NCI-H128 (cell line): ENCODE measurements around the gene DCPS.
A peak's percentile ranks its signal among the peaks of the same experiment; 100 is the strongest.
"Not testable (repeated sequence)": the region's sequence is repeated elsewhere in the genome, so short reads cannot be mapped to it uniquely, and the experiment has no call there.

Experiments
- DNase-seq: peaks from one replicate; lab custom pipeline; 2025; ENCODE audit not compliant: unreplicated experiment; lab: John Stamatoyannopoulos, UW

DCPS gene

DNA sequence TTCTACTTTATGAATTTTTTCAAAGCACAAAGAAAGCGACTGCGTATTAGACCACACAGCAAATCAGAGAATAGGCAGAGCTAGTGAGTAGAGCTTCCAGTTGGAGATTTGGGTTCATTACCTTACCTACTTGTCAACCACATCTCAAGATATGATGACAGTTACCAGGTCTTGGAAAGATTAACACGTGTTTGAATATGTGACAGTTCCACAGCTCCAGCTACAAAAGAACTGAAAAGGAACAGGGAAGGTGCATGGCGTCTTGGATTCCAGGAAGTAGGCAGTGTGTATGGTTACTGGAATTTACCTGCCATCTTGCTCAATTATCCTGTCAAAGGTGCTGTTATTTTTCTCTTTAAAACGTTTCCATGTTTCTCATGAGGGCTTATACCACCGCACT, 15.6 kb upstream of the DCPS start:
- DNase-seq, result no peak

DNA sequence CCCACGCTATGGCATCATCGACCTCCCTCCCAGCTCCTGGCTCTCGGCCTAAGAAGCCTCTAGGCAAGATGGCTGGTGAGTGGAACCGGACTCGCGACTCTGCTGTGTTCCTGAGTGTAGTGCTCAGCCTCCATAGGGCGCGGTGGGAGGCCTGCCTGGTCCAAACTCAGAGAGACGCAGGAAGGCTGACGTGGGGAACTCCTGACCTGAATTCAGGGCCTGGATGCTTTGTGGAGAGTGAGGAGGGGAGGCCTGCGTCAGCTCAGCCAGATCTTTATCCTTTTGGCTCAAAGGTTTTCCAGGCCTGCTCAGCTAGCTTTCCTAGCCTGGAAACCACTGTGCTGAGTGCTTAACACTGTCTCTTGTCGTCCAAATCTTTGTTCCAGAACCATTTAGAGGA, 13.0 kb upstream of the DCPS start:
- DNase-seq, result no peak

DNA sequence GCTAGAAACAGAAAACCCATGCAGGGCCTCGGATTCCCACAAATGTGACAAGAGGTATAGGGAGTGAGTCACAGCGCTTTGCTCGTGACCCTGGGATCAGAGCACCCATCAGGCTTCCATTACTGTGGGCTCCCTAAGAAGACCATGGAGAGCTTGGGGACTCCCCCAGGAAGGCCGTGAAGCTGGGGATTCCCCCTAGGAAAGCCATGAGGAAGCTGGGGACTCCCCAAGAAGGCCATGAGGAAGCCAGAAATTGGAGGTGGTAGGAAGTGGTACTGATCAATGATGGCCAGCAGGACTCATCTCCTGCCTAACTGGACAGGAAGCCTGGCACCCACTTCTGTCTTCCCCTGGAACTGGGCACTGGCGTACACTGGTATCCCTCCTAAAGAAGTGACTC, 10.1 kb upstream of the DCPS start:
- DNase-seq, result no peak

GRCh38 chr11:126297004-126297403, 6.9 kb upstream of the DCPS start:
- no peak for DNase-seq

DNA sequence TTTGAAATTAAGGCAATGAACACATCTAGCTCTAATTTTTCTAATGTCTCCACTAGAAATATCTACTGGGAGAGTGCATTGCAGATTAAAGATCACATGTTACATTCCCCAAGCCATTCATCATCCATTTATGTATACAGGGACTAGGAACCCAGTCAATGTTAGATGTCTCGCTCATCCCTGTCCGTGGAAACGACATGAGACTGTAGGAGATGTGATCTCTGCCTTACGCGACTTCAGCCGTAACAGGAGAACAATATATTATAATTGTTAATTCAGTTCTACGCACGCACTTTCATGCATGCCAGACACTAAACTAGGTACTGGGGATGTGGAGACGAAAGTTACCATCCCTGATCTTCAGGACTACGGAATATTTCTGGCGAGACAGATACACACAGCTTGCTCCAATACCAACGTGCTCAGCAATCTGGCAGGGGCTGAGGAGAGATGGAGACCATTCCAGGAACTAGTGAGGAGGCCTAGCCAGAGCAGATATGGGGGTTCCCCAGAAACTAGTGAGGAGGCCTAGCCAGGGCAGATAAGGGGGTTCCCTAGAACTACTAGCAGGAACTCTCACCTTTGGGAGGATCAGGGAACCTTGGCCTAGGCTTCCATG, 706 bp downstream of the DCPS start:
- DNase-seq, result peak; percentile 48

GRCh38 chr11:126305699-126306098, 1.8 kb downstream of the DCPS start:
- DNase-seq, result no peak

GRCh38 chr11:126307706-126308105, 3.8 kb downstream of the DCPS start:
- DNase-seq, result no peak

DNA sequence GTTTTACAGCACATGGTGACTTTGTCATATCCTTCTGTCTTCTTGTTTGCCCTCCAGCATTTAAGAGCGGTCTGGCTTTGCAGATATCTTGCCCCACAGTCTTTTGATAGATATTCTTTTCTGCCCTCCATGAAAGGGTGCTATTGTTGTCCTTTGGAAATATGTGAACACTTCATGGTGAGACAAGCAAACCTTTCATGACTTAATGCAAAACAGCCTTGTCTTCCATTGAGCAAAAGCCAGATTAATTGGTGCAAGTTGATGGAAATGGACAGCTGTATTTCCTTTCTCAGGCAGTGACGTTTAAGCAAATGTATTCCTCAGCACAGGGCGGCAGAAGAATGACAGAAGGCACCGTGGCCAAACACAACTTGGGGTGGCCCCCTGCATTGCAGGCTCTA, 4.4 kb downstream of the DCPS start:
- DNase-seq, result no peak

GRCh38 chr11:126308771-126309170, 4.9 kb downstream of the DCPS start:
- DNase-seq, result not testable (repeated sequence)

DNA sequence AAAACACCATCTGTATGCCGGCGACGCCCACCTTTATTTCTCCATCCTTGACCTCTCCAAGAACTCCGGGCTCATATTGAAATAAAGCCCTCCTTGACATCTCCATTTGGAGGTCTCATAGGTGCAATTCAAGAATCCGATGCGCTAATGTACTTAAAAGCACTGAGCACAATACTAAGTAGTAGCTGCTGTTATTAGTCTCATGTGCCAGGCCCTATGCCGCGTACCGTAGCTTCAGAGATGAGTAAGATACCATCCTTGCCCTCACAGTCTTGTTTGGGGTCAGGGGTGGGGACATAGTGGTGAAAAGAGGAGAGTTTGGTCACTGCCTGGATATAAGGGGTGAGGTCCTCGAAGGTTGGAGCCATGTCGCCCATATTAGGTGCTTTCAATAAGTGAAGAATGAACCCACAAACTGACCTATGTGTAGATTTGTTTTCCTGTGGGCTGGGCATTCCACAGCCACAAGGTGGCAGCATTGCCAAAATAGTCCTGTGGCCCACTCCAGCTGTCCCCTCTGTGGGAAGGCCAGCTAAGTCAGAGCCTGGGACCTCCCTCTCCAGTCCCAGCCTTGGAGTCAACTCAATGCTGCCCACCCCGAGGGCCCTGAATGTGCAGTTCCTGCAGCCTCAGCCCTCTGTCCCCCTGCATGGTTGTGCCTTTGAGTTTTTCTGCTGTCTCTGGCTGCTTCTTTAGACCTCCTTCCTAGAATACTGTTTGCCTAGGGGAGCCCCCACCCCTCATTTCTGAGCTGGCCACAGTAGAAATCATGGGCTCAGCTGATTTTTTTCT, 6.5 kb downstream of the DCPS start:
- DNase-seq, result peak; percentile 10

DNA sequence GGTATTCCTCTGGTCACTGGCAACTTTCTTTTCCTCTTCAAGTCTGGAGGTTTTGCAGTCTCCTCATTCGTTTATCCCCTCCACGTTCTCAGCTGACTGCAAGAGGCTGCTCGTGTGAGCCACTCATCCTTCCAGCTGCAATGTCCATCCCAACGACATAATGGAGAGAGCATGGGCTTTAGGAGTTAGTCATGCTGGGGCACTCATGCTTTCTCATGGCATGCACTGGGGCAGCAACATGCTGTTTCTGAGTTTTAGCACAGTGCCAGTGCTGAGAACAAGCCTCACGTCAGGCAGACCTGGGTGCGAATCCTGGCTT, 7.1 kb downstream of the DCPS start:
- DNase-seq, result no peak

- no peak for DNase-seq
Measured at GRCh38 chr11:126311401-126312291, 7.8 kb downstream of the DCPS start.

- no peak for DNase-seq
Measured at GRCh38 chr11:126312961-126313360, 9.1 kb downstream of the DCPS start.

- no peak for DNase-seq
Measured at GRCh38 chr11:126313826-126314225, 10.0 kb downstream of the DCPS start.

DNA sequence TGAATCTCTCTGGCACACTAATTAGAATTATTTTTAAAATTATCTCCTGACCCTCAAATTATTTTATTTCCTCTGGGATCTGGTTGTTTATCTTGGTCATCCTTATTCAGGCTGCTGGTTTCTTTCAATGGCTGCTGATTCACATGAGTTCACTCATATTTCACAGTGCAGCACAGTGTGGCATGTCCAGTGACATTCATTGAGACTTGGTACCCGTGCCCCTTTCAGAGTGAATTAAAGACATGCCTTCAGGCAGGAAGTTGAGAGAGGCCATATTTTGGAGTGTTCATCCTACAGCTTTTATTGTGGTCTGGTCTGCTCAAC, 13.5 kb downstream of the DCPS start:
- DNase-seq, result no peak

DNA sequence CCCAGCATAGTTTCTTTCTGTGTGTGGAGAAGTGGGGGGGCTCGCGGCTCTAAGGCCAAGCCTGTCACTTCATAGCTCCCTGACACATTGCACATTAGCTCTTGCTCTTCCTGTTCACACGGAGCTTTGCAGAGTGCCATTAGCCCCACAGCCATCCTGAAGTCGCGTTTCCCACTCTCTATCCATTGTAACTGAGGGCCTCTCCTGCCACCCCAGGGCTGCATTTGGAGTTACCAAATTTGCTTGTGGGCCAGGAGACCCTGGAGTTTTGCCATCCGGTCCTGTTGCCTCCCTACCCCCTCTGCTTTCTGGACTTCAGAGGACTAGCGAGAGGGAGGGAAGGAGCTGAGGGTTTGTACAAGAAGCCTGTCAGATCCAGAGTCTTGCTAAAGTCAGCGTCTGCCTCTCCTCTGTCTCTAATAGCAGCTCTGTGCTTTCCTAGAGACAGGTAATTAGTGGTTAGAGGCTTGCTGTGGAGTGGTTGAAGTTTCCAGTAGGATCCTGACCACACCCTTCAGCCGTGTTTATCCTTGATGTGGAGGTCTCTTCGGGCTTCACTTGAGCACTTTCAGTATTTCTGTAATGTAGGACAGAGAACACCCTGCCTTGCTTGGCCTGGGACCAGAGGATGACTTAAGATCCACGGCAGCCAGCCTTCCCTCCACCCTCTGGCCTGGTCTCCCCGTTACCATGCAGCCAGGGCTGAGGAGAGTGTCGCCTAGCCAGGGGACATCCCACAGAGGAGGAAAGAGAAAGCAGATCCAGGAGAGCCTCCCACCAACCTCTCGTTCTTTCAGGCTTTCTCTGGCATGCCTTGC, 14.1 kb downstream of the DCPS start:
- no peak for DNase-seq

- DNase-seq, result no peak
Measured at GRCh38 chr11:126318574-126319373, 14.9 kb downstream of the DCPS start.

- no peak for DNase-seq
Measured at GRCh38 chr11:126319374-126319740, 15.5 kb downstream of the DCPS start.

DNA sequence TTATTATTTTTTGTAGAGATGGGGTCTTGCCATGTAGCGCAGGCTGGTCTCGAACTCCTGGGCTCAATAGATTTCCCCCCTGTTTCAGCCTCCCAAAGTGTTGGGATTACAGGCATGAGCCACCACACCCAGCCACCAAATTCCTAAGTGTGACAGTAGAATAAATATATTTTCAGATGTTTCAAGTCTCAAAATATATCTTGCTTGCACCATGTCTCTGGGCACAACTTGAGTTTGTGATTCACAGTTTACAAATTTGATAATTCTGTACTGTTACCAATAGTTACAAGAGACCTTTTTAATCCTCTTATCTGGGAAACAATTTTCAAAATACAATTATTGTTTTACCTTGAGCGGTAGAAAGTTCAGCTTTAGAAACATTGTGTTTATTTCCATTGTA, 19.1 kb downstream of the DCPS start:
- no peak for DNase-seq

- DNase-seq, result no peak
Measured at GRCh38 chr11:126327281-126328000, 23.6 kb downstream of the DCPS start.
